Measurements from ENCODE around the gene EMC9. TPM values are rescaled to one million over a fixed set of nuclear protein-coding genes. Genes with fewer than 3 reads are reported as not detected.

EMC9 gene
- polyA plus RNA-seq, 3 donors = 6.4 to 9.4 (median 8.5) TPM

- intact Hi-C loops (cut with micrococcal nuclease) = no loop called here
- Mint-ChIP-seq H3K9me3 (no peaks in the 10 kb centered on the region), H3K27me3 (ENCODE audit: low read depth in 3 of 3) (peaks cover 0 to 5% (median 0%) of the 10 kb centered on the region in 3 donors), H3K27ac (peak overlapping the region in 6 of 7 donors; percentile 23 to 72 (median 41)), H3K36me3 (peaks cover 46 to 73% of the 10 kb centered on the region in 2 donors), H3K4me1 (peaks cover 4% of the 10 kb centered on the region), H3K4me3 (no peak overlapping the region)
- Histone ChIP-seq H3K27me3 (ENCODE audit: control insufficient read depth in 2 of 2, insufficient read depth in 2 of 2, low read length in 2 of 2) (no peaks in the 10 kb centered on the region), H4K20me1 (ENCODE audit: insufficient read depth, low read length) (no peaks in the 10 kb centered on the region), H3K9me3 (replicated peaks in 1 of 2; ENCODE audit: control insufficient read depth in 1 of 2, insufficient read depth in 1 of 2, low read length in 2 of 2) (no peaks in the 10 kb centered on the region), H3K4me3 (replicated peaks in 1 of 3; ENCODE audit: low read depth in 2 of 3, low read length in 3 of 3) (no peak overlapping the region), H3K9ac (ENCODE audit: insufficient read depth, low read length, poor library complexity, severe bottlenecking) (no peak overlapping the region), H3K27ac (ENCODE audit: low read depth in 1 of 2, low read length in 2 of 2) (peak overlapping the region in 1 of 2 donors; percentile 24), H3K79me2 (ENCODE audit: insufficient read depth, low read length) (no peaks in the 10 kb centered on the region), H2AFZ (ENCODE audit: insufficient read depth, low read depth, low read length, poor library complexity, severe bottlenecking) (no peak overlapping the region), H3K4me1 (ENCODE audit: control insufficient read depth in 1 of 2, insufficient read depth in 2 of 2, low read length in 2 of 2) (no peaks in the 10 kb centered on the region), H3K4me2 (replicated peaks; ENCODE audit: extremely low read depth, low read length, poor library complexity, severe bottlenecking) (no peak overlapping the region), H3K36me3 (replicated peaks in 1 of 2; ENCODE audit: control insufficient read depth in 1 of 2, insufficient read depth in 2 of 2, low read length in 2 of 2) (peaks cover 51 to 61% of the 10 kb centered on the region in 2 donors)
- WGBS (ENCODE audit: insufficient coverage) = 100% methylated on average over 4 of the region's 9 CpGs
- TF ChIP-seq, protein P1, sequence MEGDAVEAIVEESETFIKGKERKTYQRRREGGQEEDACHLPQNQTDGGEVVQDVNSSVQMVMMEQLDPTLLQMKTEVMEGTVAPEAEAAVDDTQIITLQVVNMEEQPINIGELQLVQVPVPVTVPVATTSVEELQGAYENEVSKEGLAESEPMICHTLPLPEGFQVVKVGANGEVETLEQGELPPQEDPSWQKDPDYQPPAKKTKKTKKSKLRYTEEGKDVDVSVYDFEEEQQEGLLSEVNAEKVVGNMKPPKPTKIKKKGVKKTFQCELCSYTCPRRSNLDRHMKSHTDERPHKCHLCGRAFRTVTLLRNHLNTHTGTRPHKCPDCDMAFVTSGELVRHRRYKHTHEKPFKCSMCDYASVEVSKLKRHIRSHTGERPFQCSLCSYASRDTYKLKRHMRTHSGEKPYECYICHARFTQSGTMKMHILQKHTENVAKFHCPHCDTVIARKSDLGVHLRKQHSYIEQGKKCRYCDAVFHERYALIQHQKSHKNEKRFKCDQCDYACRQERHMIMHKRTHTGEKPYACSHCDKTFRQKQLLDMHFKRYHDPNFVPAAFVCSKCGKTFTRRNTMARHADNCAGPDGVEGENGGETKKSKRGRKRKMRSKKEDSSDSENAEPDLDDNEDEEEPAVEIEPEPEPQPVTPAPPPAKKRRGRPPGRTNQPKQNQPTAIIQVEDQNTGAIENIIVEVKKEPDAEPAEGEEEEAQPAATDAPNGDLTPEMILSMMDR (IDR thresholded peaks at IDR 0.05) = no peak
- DNase-seq = no peak
These were observed 17.7 kb downstream of the EMC9 start for GRCh38 chr14:24123424-24124417.

DNA sequence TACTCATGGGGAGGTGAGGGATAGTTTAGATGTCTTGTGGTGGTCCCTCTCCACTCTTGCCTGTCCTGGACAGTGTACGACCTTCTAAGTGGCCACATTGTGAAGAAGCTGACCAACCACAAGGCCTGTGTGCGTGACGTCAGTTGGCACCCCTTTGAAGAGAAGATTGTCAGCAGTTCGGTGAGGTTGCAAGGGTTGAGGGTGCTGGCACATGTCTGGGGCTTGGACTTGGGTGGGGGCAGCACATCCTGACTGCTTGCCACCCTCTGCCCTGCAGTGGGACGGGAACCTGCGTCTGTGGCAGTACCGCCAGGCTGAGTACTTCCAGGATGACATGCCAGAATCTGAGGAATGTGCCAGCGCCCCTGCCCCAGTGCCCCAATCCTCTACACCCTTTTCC lies 18.5 kb downstream of the EMC9 start:
- peaks cover 55 to 82% of the 10 kb centered on the region in 2 donors for H3K36me3 Mint-ChIP-seq
- 93% methylated on average over 6 of the region's 8 CpGs for WGBS (ENCODE audit: insufficient coverage)

More for the DNA sequence above, 18.5 kb downstream of the EMC9 start:
- Histone ChIP-seq H3K4me1 (ENCODE audit: control insufficient read depth in 1 of 2, insufficient read depth in 2 of 2, low read length in 2 of 2) (no peaks in the 10 kb centered on the region), H4K20me1 (ENCODE audit: insufficient read depth, low read length) (no peaks in the 10 kb centered on the region), H3K9me3 (replicated peaks in 1 of 2; ENCODE audit: control insufficient read depth in 1 of 2, insufficient read depth in 1 of 2, low read length in 2 of 2) (no peaks in the 10 kb centered on the region), H3K27me3 (ENCODE audit: control insufficient read depth in 2 of 2, insufficient read depth in 2 of 2, low read length in 2 of 2) (no peaks in the 10 kb centered on the region), H3K27ac (ENCODE audit: low read depth in 1 of 2, low read length in 2 of 2) (no peak overlapping the region), H3K9ac (ENCODE audit: insufficient read depth, low read length, poor library complexity, severe bottlenecking) (no peak overlapping the region), H3K79me2 (ENCODE audit: insufficient read depth, low read length) (no peaks in the 10 kb centered on the region), H3K4me2 (replicated peaks; ENCODE audit: extremely low read depth, low read length, poor library complexity, severe bottlenecking) (no peak overlapping the region), H3K4me3 (replicated peaks in 1 of 3; ENCODE audit: low read depth in 2 of 3, low read length in 3 of 3) (no peak overlapping the region), H3K36me3 (replicated peaks in 1 of 2; ENCODE audit: control insufficient read depth in 1 of 2, insufficient read depth in 2 of 2, low read length in 2 of 2) (peaks cover 59 to 69% of the 10 kb centered on the region in 2 donors), H2AFZ (ENCODE audit: insufficient read depth, low read depth, low read length, poor library complexity, severe bottlenecking) (no peak overlapping the region)
- TF ChIP-seq, protein P1 (IDR thresholded peaks at IDR 0.05) = no peak
- DNase-seq = no peak
- intact Hi-C loops (cut with micrococcal nuclease) = no loop called here
- peaks cover 4% of the 10 kb centered on the region for H3K4me1 Mint-ChIP-seq
- no peaks in the 10 kb centered on the region for H3K9me3 Mint-ChIP-seq
- H3K4me3 Mint-ChIP-seq = no peak overlapping the region
- H3K27ac Mint-ChIP-seq = peak overlapping the region in 2 of 7 donors; percentile 39 to 57
- peaks cover 0 to 5% (median 0%) of the 10 kb centered on the region in 3 donors for H3K27me3 Mint-ChIP-seq (ENCODE audit: low read depth in 3 of 3)

Measured in CD14-positive monocyte (primary cell).